Measurements from ENCODE around the gene HOXA3.

- no peak for TF ChIP-seq EP300 (IDR thresholded peaks at IDR 0.05; ENCODE audit: borderline replicate concordance in 1 of 2, control insufficient read depth in 1 of 2, low read depth in 2 of 2, low read length in 2 of 2)
- no peak for TF ChIP-seq ZNF24 (IDR thresholded peaks at IDR 0.05)
- no peak for TF ChIP-seq SMC3 (IDR thresholded peaks at IDR 0.05; ENCODE audit: borderline replicate concordance, low read length)
- no peak for TF ChIP-seq ZNF274 (IDR thresholded peaks at IDR 0.05; ENCODE audit: insufficient read depth, insufficient read length)
- TF ChIP-seq ETV6 (conservative IDR thresholded peaks at IDR 0.05 in 1 of 2, IDR thresholded peaks at IDR 0.05 in 1 of 2; ENCODE audit: borderline replicate concordance in 1 of 2, low read depth in 1 of 2): no peak
- TF ChIP-seq ASH2L (IDR thresholded peaks at IDR 0.05; ENCODE audit: borderline replicate concordance, low read depth): no peak
- TF ChIP-seq ELK1 (IDR thresholded peaks at IDR 0.05; ENCODE audit: low read depth, low read length): no peak
- no peak for TF ChIP-seq YY1 (IDR thresholded peaks at IDR 0.05; ENCODE audit: low read depth, low read length)
- no peak for TF ChIP-seq GABPA (IDR thresholded peaks at IDR 0.05; ENCODE audit: low read depth)
- no peak for TF ChIP-seq MXI1 (IDR thresholded peaks at IDR 0.05; ENCODE audit: low read depth, low read length)
Measured at GRCh38 chr7:27106901-27107240, 45.5 kb downstream of the HOXA3 start.

Data from GM12878 (cell line).